Measurements from ENCODE around the gene FAM193A. TPM values are rescaled to one million over a fixed set of nuclear protein-coding genes. Genes with fewer than 3 reads are reported as not detected.
"Not testable (repeated sequence)": the region's sequence is repeated elsewhere in the genome, so short reads cannot be mapped to it uniquely, and the experiment has no call there.

The FAM193A gene
- polyA plus RNA-seq, 2 donors: 5.8 to 10.2 TPM

GRCh38 chr4:2514193-2514592 lies 22.3 kb upstream of the FAM193A start:
- 83 to 86% methylated on average over 9 of the region's 9 CpGs for WGBS, 2 donors
- H3K4me3 ChIP-seq (ENCODE audit: low read depth in 1 of 2, low read length in 2 of 2); H3K4me1 ChIP-seq (ENCODE audit: control insufficient read depth in 2 of 2, insufficient read depth in 2 of 2, low read length in 1 of 2); H3K27me3 ChIP-seq (ENCODE audit: control insufficient read depth in 1 of 2, insufficient read depth in 2 of 2, low read length in 2 of 2); H3K27ac ChIP-seq (ENCODE audit: low read depth in 2 of 2, low read length in 1 of 2); H3K9me3 ChIP-seq (ENCODE audit: control insufficient read depth in 2 of 2, insufficient read depth in 1 of 2, low read depth in 1 of 2, low read length in 1 of 2): not testable (repeated sequence)
- H3K36me3 ChIP-seq (ENCODE audit: control insufficient read depth in 2 of 2, insufficient read depth in 2 of 2, low read length in 1 of 2): peaks cover 11 to 44% of the 10 kb centered on the region in 2 donors

- H3K27ac ChIP-seq (ENCODE audit: low read depth in 2 of 2, low read length in 1 of 2); H3K4me1 ChIP-seq (ENCODE audit: control insufficient read depth in 2 of 2, insufficient read depth in 2 of 2, low read length in 1 of 2); H3K27me3 ChIP-seq (ENCODE audit: control insufficient read depth in 1 of 2, insufficient read depth in 2 of 2, low read length in 2 of 2); H3K9me3 ChIP-seq (ENCODE audit: control insufficient read depth in 2 of 2, insufficient read depth in 1 of 2, low read depth in 1 of 2, low read length in 1 of 2); H3K4me3 ChIP-seq (ENCODE audit: low read depth in 1 of 2, low read length in 2 of 2): not testable (repeated sequence)
- WGBS, 2 donors: 77 to 84% methylated on average over 11 of the region's 11 CpGs
- H3K36me3 ChIP-seq (ENCODE audit: control insufficient read depth in 2 of 2, insufficient read depth in 2 of 2, low read length in 1 of 2): peaks cover 11 to 38% of the 10 kb centered on the region in 2 donors
Observed at GRCh38 chr4:2514944-2515343, 21.5 kb upstream of the FAM193A start.

- Histone ChIP-seq H3K27me3 (ENCODE audit: control insufficient read depth in 1 of 2, insufficient read depth in 2 of 2, low read length in 2 of 2) (no peaks in the 10 kb centered on the region), H3K4me1 (ENCODE audit: control insufficient read depth in 2 of 2, insufficient read depth in 2 of 2, low read length in 1 of 2) (no peaks in the 10 kb centered on the region), H3K27ac (ENCODE audit: low read depth in 2 of 2, low read length in 1 of 2) (no peak overlapping the region), H3K4me3 (ENCODE audit: low read depth in 1 of 2, low read length in 2 of 2) (no peak overlapping the region), H3K36me3 (ENCODE audit: control insufficient read depth in 2 of 2, insufficient read depth in 2 of 2, low read length in 1 of 2) (peaks cover 11 to 31% of the 10 kb centered on the region in 2 donors), H3K9me3 (ENCODE audit: control insufficient read depth in 2 of 2, insufficient read depth in 1 of 2, low read depth in 1 of 2, low read length in 1 of 2) (no peaks in the 10 kb centered on the region)
- WGBS, 2 donors: 67 to 68% methylated on average over 4 of the region's 4 CpGs
Observed at GRCh38 chr4:2515830-2516550, 20.5 kb upstream of the FAM193A start.

GRCh38 chr4:2516635-2517034 lies 19.8 kb upstream of the FAM193A start:
- WGBS, 2 donors: 89 to 95% methylated on average over 2 of the region's 2 CpGs
- Histone ChIP-seq H3K36me3 (ENCODE audit: control insufficient read depth in 2 of 2, insufficient read depth in 2 of 2, low read length in 1 of 2) (peaks cover 11 to 31% of the 10 kb centered on the region in 2 donors), H3K27ac (ENCODE audit: low read depth in 2 of 2, low read length in 1 of 2) (no peak overlapping the region), H3K27me3 (ENCODE audit: control insufficient read depth in 1 of 2, insufficient read depth in 2 of 2, low read length in 2 of 2) (no peaks in the 10 kb centered on the region), H3K9me3 (ENCODE audit: control insufficient read depth in 2 of 2, insufficient read depth in 1 of 2, low read depth in 1 of 2, low read length in 1 of 2) (no peaks in the 10 kb centered on the region), H3K4me1 (ENCODE audit: control insufficient read depth in 2 of 2, insufficient read depth in 2 of 2, low read length in 1 of 2) (no peaks in the 10 kb centered on the region), H3K4me3 (ENCODE audit: low read depth in 1 of 2, low read length in 2 of 2) (no peak overlapping the region)

GRCh38 chr4:2526559-2526958 lies 9.9 kb upstream of the FAM193A start:
- Histone ChIP-seq H3K27me3 (ENCODE audit: control insufficient read depth in 1 of 2, insufficient read depth in 2 of 2, low read length in 2 of 2) (no peaks in the 10 kb centered on the region), H3K4me1 (ENCODE audit: control insufficient read depth in 2 of 2, insufficient read depth in 2 of 2, low read length in 1 of 2) (no peaks in the 10 kb centered on the region), H3K27ac (ENCODE audit: low read depth in 2 of 2, low read length in 1 of 2) (no peak overlapping the region), H3K36me3 (ENCODE audit: control insufficient read depth in 2 of 2, insufficient read depth in 2 of 2, low read length in 1 of 2) (no peaks in the 10 kb centered on the region), H3K9me3 (ENCODE audit: control insufficient read depth in 2 of 2, insufficient read depth in 1 of 2, low read depth in 1 of 2, low read length in 1 of 2) (no peaks in the 10 kb centered on the region), H3K4me3 (ENCODE audit: low read depth in 1 of 2, low read length in 2 of 2) (no peak overlapping the region)
- 96 to 97% methylated on average over 9 of the region's 9 CpGs for WGBS, 2 donors

- Histone ChIP-seq H3K27me3 (ENCODE audit: control insufficient read depth in 1 of 2, insufficient read depth in 2 of 2, low read length in 2 of 2) (no peaks in the 10 kb centered on the region), H3K9me3 (ENCODE audit: control insufficient read depth in 2 of 2, insufficient read depth in 1 of 2, low read depth in 1 of 2, low read length in 1 of 2) (no peaks in the 10 kb centered on the region), H3K27ac (ENCODE audit: low read depth in 2 of 2, low read length in 1 of 2) (peak overlapping the region; percentile 80 to 88), H3K4me1 (ENCODE audit: control insufficient read depth in 2 of 2, insufficient read depth in 2 of 2, low read length in 1 of 2) (peaks cover 0 to 7% of the 10 kb centered on the region in 2 donors), H3K4me3 (ENCODE audit: low read depth in 1 of 2, low read length in 2 of 2) (peak overlapping the region in 1 of 2 donors; percentile 76), H3K36me3 (ENCODE audit: control insufficient read depth in 2 of 2, insufficient read depth in 2 of 2, low read length in 1 of 2) (no peaks in the 10 kb centered on the region)
- 59 to 64% methylated on average over 5 of the region's 5 CpGs for WGBS, 2 donors
Observed at GRCh38 chr4:2534904-2535375, 1.5 kb upstream of the FAM193A start.

GRCh38 chr4:2535376-2536192 lies 863 bp upstream of the FAM193A start:
- Histone ChIP-seq H3K36me3 (ENCODE audit: control insufficient read depth in 2 of 2, insufficient read depth in 2 of 2, low read length in 1 of 2) (no peaks in the 10 kb centered on the region), H3K27me3 (ENCODE audit: control insufficient read depth in 1 of 2, insufficient read depth in 2 of 2, low read length in 2 of 2) (no peaks in the 10 kb centered on the region), H3K4me3 (ENCODE audit: low read depth in 1 of 2, low read length in 2 of 2) (peak overlapping the region; percentile 65 to 76), H3K4me1 (ENCODE audit: control insufficient read depth in 2 of 2, insufficient read depth in 2 of 2, low read length in 1 of 2) (peaks cover 0 to 7% of the 10 kb centered on the region in 2 donors), H3K9me3 (ENCODE audit: control insufficient read depth in 2 of 2, insufficient read depth in 1 of 2, low read depth in 1 of 2, low read length in 1 of 2) (no peaks in the 10 kb centered on the region), H3K27ac (ENCODE audit: low read depth in 2 of 2, low read length in 1 of 2) (peak overlapping the region; percentile 80 to 88)
- 2 to 4% methylated on average over 51 to 77 of the region's 77 CpGs for WGBS, 2 donors

GRCh38 chr4:2537011-2537830 lies 774 bp downstream of the FAM193A start:
- no peaks in the 10 kb centered on the region for H3K27me3 ChIP-seq (ENCODE audit: control insufficient read depth in 1 of 2, insufficient read depth in 2 of 2, low read length in 2 of 2)
- peak overlapping the region; percentile 82 to 99 for H3K4me3 ChIP-seq (ENCODE audit: low read depth in 1 of 2, low read length in 2 of 2)
- peaks cover 0 to 7% of the 10 kb centered on the region in 2 donors for H3K4me1 ChIP-seq (ENCODE audit: control insufficient read depth in 2 of 2, insufficient read depth in 2 of 2, low read length in 1 of 2)
- H3K9me3 ChIP-seq (ENCODE audit: control insufficient read depth in 2 of 2, insufficient read depth in 1 of 2, low read depth in 1 of 2, low read length in 1 of 2): no peaks in the 10 kb centered on the region
- WGBS, 2 donors: 0 to 1% methylated on average over 55 to 103 of the region's 103 CpGs
- H3K27ac ChIP-seq (ENCODE audit: low read depth in 2 of 2, low read length in 1 of 2): peak overlapping the region; percentile 87 to 99
- no peaks in the 10 kb centered on the region for H3K36me3 ChIP-seq (ENCODE audit: control insufficient read depth in 2 of 2, insufficient read depth in 2 of 2, low read length in 1 of 2)

GRCh38 chr4:2543580-2544191 lies 7.2 kb downstream of the FAM193A start:
- WGBS, 2 donors: 88 to 95% methylated on average over 10 of the region's 10 CpGs
- not testable (repeated sequence) for H3K4me3 ChIP-seq (ENCODE audit: low read depth in 1 of 2, low read length in 2 of 2); H3K27ac ChIP-seq (ENCODE audit: low read depth in 2 of 2, low read length in 1 of 2); H3K27me3 ChIP-seq (ENCODE audit: control insufficient read depth in 1 of 2, insufficient read depth in 2 of 2, low read length in 2 of 2); H3K36me3 ChIP-seq (ENCODE audit: control insufficient read depth in 2 of 2, insufficient read depth in 2 of 2, low read length in 1 of 2); H3K9me3 ChIP-seq (ENCODE audit: control insufficient read depth in 2 of 2, insufficient read depth in 1 of 2, low read depth in 1 of 2, low read length in 1 of 2); H3K4me1 ChIP-seq (ENCODE audit: control insufficient read depth in 2 of 2, insufficient read depth in 2 of 2, low read length in 1 of 2)

Measured in esophagus (tissue), 2 donors.